Tibial nerve (tissue), 4 donors: ENCODE data around the gene CTNS.

ENCODE experiments used
- EP300 ChIP-seq, 2 donors: sonication (generic); formaldehyde crosslinking; IDR thresholded peaks; one replicate each; pipeline ENCODE4 v1.6.1; 2017; ENCODE audit warnings: antibody characterized with exemption in 2 of 2, mild to moderate bottlenecking in 1 of 2
- POLR2A ChIP-seq, 2 donors: fragments of 450-650 bp; IDR thresholded peaks; one replicate each; pipeline ENCODE4 v1.6.1; 2017; ENCODE audit warnings: antibody characterized with exemption in 2 of 2, mild to moderate bottlenecking in 2 of 2, moderate library complexity in 2 of 2
- TF ChIP-seq, protein P1 (sequence below), 5 experiments: fragments of 200-600 bp in 3 of 5; fragments of 450-650 bp in 2 of 5; sonication (generic) in 3 of 5; IDR thresholded peaks; one replicate each; pipeline ENCODE4 v1.5.1; 2016 to 2019; ENCODE audit warnings: antibody characterized with exemption in 5 of 5, mild to moderate bottlenecking in 3 of 5, moderate library complexity in 2 of 5

DNA sequence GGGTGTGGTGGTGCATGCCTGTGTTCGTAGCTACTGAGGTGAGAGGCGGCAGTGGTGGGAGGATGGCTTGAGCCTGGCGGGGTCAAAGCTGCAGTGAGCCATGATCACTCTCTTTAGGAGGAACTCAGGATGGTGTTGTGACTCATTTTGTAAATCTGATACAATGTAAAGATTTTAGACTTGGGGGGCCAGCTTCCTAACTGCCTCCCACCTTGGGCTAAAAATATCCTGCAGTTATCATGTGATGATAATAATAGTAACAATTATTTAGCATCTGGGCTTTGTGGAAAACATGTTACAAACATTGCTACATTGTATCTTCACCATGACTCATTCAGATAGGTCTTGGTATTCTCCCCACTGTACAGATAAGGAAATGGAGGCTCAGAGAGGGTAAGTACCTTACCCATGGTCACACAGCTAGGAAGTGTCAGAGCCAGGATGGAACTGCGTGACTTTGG, 7.4 kb downstream of the CTNS start:
- TF ChIP-seq, protein P1, sequence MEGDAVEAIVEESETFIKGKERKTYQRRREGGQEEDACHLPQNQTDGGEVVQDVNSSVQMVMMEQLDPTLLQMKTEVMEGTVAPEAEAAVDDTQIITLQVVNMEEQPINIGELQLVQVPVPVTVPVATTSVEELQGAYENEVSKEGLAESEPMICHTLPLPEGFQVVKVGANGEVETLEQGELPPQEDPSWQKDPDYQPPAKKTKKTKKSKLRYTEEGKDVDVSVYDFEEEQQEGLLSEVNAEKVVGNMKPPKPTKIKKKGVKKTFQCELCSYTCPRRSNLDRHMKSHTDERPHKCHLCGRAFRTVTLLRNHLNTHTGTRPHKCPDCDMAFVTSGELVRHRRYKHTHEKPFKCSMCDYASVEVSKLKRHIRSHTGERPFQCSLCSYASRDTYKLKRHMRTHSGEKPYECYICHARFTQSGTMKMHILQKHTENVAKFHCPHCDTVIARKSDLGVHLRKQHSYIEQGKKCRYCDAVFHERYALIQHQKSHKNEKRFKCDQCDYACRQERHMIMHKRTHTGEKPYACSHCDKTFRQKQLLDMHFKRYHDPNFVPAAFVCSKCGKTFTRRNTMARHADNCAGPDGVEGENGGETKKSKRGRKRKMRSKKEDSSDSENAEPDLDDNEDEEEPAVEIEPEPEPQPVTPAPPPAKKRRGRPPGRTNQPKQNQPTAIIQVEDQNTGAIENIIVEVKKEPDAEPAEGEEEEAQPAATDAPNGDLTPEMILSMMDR (IDR thresholded peaks at IDR 0.05): no peak
- TF ChIP-seq POLR2A (IDR thresholded peaks at IDR 0.05) (no peak), EP300 (IDR thresholded peaks at IDR 0.05) (no peak)
